ENCODE data around the gene KLHDC10. TPM values are rescaled to one million over a fixed set of nuclear protein-coding genes. Genes with fewer than 3 reads are reported as not detected.

KLHDC10 gene
- total and polyA plus RNA-seq, 2 donors (not counting 1 experiment from before 2014, with no cell fraction given) = 28.5 to 29.1 TPM

GRCh38 chr7:130113887-130114286, 43.6 kb downstream of the KLHDC10 start:
- H3K9me3 ChIP-seq (ENCODE audit: control insufficient read depth, insufficient read depth, low read depth, low read length) = no peaks in the 10 kb centered on the region
- no peak overlapping the region for H3K4me2 ChIP-seq (ENCODE audit: extremely low read depth, insufficient read depth, low read length)
- H3K4me3 ChIP-seq (replicated peaks in 1 of 4; ENCODE audit: control extremely low read depth in 1 of 4, insufficient read depth in 1 of 4, low read depth in 3 of 4, low read length in 4 of 4) = no peak overlapping the region
- no peak overlapping the region for H3K9ac ChIP-seq (ENCODE audit: insufficient read depth, low read length)
- no peaks in the 10 kb centered on the region for H3K4me1 ChIP-seq (ENCODE audit: control insufficient read depth, extremely low read depth, insufficient read depth, low read length)
- no peak for DNase-seq (ENCODE audit: low read depth in 2 of 2)
- H3K27ac ChIP-seq (ENCODE audit: insufficient read depth, low read length) = no peak overlapping the region
- no peaks in the 10 kb centered on the region for H3K79me2 ChIP-seq (ENCODE audit: control insufficient read depth, insufficient read depth, low read length)
- no peaks in the 10 kb centered on the region for H4K20me1 ChIP-seq (ENCODE audit: control insufficient read depth, extremely low read depth, insufficient read depth, low read length)
- no peak for TF ChIP-seq EZH2 (IDR thresholded peaks at IDR 0.05; ENCODE audit: low read length, missing control alignments)
- TF ChIP-seq CTCF (conservative IDR thresholded peaks at IDR 0.05 in 1 of 2, IDR thresholded peaks at IDR 0.05 in 1 of 2; ENCODE audit: low read depth in 1 of 2, low read length in 2 of 2) = no peak
- no peaks in the 10 kb centered on the region for H3K36me3 ChIP-seq (ENCODE audit: control insufficient read depth, insufficient read depth, low read length)
- no peak overlapping the region for H2AFZ ChIP-seq (ENCODE audit: low read length)
- H3K27me3 ChIP-seq (ENCODE audit: control insufficient read depth, insufficient read depth, low read length) = no peaks in the 10 kb centered on the region

- H3K27ac ChIP-seq (ENCODE audit: insufficient read depth, low read length) = no peak overlapping the region
- TF ChIP-seq CTCF (conservative IDR thresholded peaks at IDR 0.05 in 1 of 2, IDR thresholded peaks at IDR 0.05 in 1 of 2; ENCODE audit: low read depth in 1 of 2, low read length in 2 of 2) (no peak), EZH2 (IDR thresholded peaks at IDR 0.05; ENCODE audit: low read length, missing control alignments) (no peak)
- H3K79me2 ChIP-seq (ENCODE audit: control insufficient read depth, insufficient read depth, low read length) = no peaks in the 10 kb centered on the region
- no peaks in the 10 kb centered on the region for H3K9me3 ChIP-seq (ENCODE audit: control insufficient read depth, insufficient read depth, low read depth, low read length)
- no peak overlapping the region for H3K4me3 ChIP-seq (replicated peaks in 1 of 4; ENCODE audit: control extremely low read depth in 1 of 4, insufficient read depth in 1 of 4, low read depth in 3 of 4, low read length in 4 of 4)
- no peaks in the 10 kb centered on the region for H4K20me1 ChIP-seq (ENCODE audit: control insufficient read depth, extremely low read depth, insufficient read depth, low read length)
- no peaks in the 10 kb centered on the region for H3K36me3 ChIP-seq (ENCODE audit: control insufficient read depth, insufficient read depth, low read length)
- no peaks in the 10 kb centered on the region for H3K27me3 ChIP-seq (ENCODE audit: control insufficient read depth, insufficient read depth, low read length)
- no peak overlapping the region for H2AFZ ChIP-seq (ENCODE audit: low read length)
- no peak for DNase-seq (ENCODE audit: low read depth in 2 of 2)
- H3K4me2 ChIP-seq (ENCODE audit: extremely low read depth, insufficient read depth, low read length) = no peak overlapping the region
- no peaks in the 10 kb centered on the region for H3K4me1 ChIP-seq (ENCODE audit: control insufficient read depth, extremely low read depth, insufficient read depth, low read length)
- H3K9ac ChIP-seq (ENCODE audit: insufficient read depth, low read length) = no peak overlapping the region
Observed at GRCh38 chr7:130114374-130114773, 44.0 kb downstream of the KLHDC10 start.

GRCh38 chr7:130114776-130115175, 44.4 kb downstream of the KLHDC10 start:
- no peak overlapping the region for H2AFZ ChIP-seq (ENCODE audit: low read length)
- no peak overlapping the region for H3K4me2 ChIP-seq (ENCODE audit: extremely low read depth, insufficient read depth, low read length)
- H3K9ac ChIP-seq (ENCODE audit: insufficient read depth, low read length) = no peak overlapping the region
- no peak overlapping the region for H3K4me3 ChIP-seq (replicated peaks in 1 of 4; ENCODE audit: control extremely low read depth in 1 of 4, insufficient read depth in 1 of 4, low read depth in 3 of 4, low read length in 4 of 4)
- no peak overlapping the region for H3K27ac ChIP-seq (ENCODE audit: insufficient read depth, low read length)
- H3K79me2 ChIP-seq (ENCODE audit: control insufficient read depth, insufficient read depth, low read length) = no peaks in the 10 kb centered on the region
- no peaks in the 10 kb centered on the region for H3K4me1 ChIP-seq (ENCODE audit: control insufficient read depth, extremely low read depth, insufficient read depth, low read length)
- H3K27me3 ChIP-seq (ENCODE audit: control insufficient read depth, insufficient read depth, low read length) = no peaks in the 10 kb centered on the region
- H3K36me3 ChIP-seq (ENCODE audit: control insufficient read depth, insufficient read depth, low read length) = no peaks in the 10 kb centered on the region
- H4K20me1 ChIP-seq (ENCODE audit: control insufficient read depth, extremely low read depth, insufficient read depth, low read length) = no peaks in the 10 kb centered on the region
- H3K9me3 ChIP-seq (ENCODE audit: control insufficient read depth, insufficient read depth, low read depth, low read length) = no peaks in the 10 kb centered on the region
- no peak for DNase-seq (ENCODE audit: low read depth in 2 of 2)
- TF ChIP-seq EZH2 (IDR thresholded peaks at IDR 0.05; ENCODE audit: low read length, missing control alignments) (no peak), CTCF (conservative IDR thresholded peaks at IDR 0.05 in 1 of 2, IDR thresholded peaks at IDR 0.05 in 1 of 2; ENCODE audit: low read depth in 1 of 2, low read length in 2 of 2) (no peak)
